Ovary (tissue), 9 donors: ENCODE results near the gene C1orf198. TPM values are rescaled to one million over a fixed set of nuclear protein-coding genes. Genes with fewer than 3 reads are reported as not detected.

Source experiments
- DNase-seq, 5 donors: peaks; one replicate each; pipeline ENCODE4 v3.0.0-alpha.2; 2019 to 2020
- H3K27ac ChIP-seq, 2 donors: fragments of 200-600 bp; one replicate each; pipeline versions ENCODE4 v1.5.1 to v1.8.0; 2019 to 2022
- H3K27me3 ChIP-seq: fragments of 200-600 bp; one replicate; pipeline ENCODE4 v1.8.0; 2022
- H3K36me3 ChIP-seq: fragments of 200-600 bp; sonication (generic); one replicate; pipeline ENCODE4 v1.5.1; 2019
- H3K4me1 ChIP-seq: one replicate; pipeline ENCODE4 v1.8.1; 2013; ENCODE audit warnings: mild to moderate bottlenecking, moderate library complexity; ENCODE audit not compliant: insufficient read depth
- H3K4me3 ChIP-seq: fragments of 200-600 bp; sonication (generic); one replicate; pipeline ENCODE4 v1.5.1; 2017
- H3K9me3 ChIP-seq, 2 donors: fragments of 200-600 bp in 1 of 2; sonication (generic) in 1 of 2; one replicate each; pipeline versions ENCODE4 v1.5.1 to v1.8.1; 2013 to 2019; ENCODE audit warnings: mild to moderate bottlenecking in 1 of 2, moderate library complexity in 1 of 2
- EP300 ChIP-seq: sonication (generic); formaldehyde crosslinking; IDR thresholded peaks from one replicate; pipeline ENCODE4 v1.6.1; 2017; ENCODE audit warnings: antibody characterized with exemption
- POLR2A ChIP-seq: fragments of 450-650 bp; IDR thresholded peaks from one replicate; pipeline ENCODE4 v1.6.1; 2017; ENCODE audit warnings: antibody characterized with exemption, mild to moderate bottlenecking, moderate library complexity
- WGBS, 3 donors: extraction: QIAGEN DNeasy Blood & Tissue Kit in 1 of 3; methylation state at CpG; one replicate each; pipeline versions ENCODE4 v1.1.5 to v1.1.7; 2013 to 2017; 5-methylcytosine and 5-hydroxymethylcytosine counted together
- intact Hi-C, 4 donors: fragments of 100-400 bp; cut with DNase I; formaldehyde crosslinking; loops; one replicate each; pipeline versions ENCODE4 v1.11.0 to v1.15.1; 2022 to 2023
- polyA plus RNA-seq, 2 donors: library from polyadenylated mRNA; stranded (reverse); fragments of 200-250 nt in 1 of 2; fragments of 350-450 nt in 1 of 2; fragmentation: Illumina TruSeq in 1 of 2; extraction: RNeasy Lipid Tissue Mini Kit (QIAGEN cat#74804) in 1 of 2; gene quantifications; one replicate each; pipeline ENCODE4 v1.2.3, GENCODE V29; 2013 to 2014
- total RNA-seq, 7 donors: library from RNA; depleted of rRNA in 2 of 7; stranded (reverse); fragments of >200 nt in 2 of 7; fragmentation: NEBNext Ultra II Directional in 3 of 7; extraction: Animal tissue kit (Norgen Biotek cat#: 25700) in 3 of 7; gene quantifications; one replicate each; pipeline versions ENCODE4 v1.1.0 to v1.2.4, GENCODE V29; 2016 to 2023
- TF ChIP-seq, protein P1 (sequence below), 3 donors: fragments of 450-650 bp in 2 of 3; fragments of 200-600 bp in 1 of 3; IDR thresholded peaks; one replicate each; pipeline versions ENCODE4 v1.5.1 to v1.8.0; 2016 to 2022; ENCODE audit warnings: antibody characterized with exemption in 3 of 3, mild to moderate bottlenecking in 1 of 3
- donor health status: DM: no; HTN: no; CAD: no; lungs with moderate emphysema.
- donor health status: DM: no; HTN: no; CAD: no.
- donor health status: Bipolar disorder and iron deficiency.
- donor health status: DM: yes; HTN: yes; CAD: no.
- donor health status: DM: no; HTN: no; CAD: no.
- donor health status: DM: yes; HTN: yes; CAD: no.

Gene C1orf198
- total and polyA plus RNA-seq, 9 donors, result 34.0 to 60.8 (median 43.4) TPM

DNA sequence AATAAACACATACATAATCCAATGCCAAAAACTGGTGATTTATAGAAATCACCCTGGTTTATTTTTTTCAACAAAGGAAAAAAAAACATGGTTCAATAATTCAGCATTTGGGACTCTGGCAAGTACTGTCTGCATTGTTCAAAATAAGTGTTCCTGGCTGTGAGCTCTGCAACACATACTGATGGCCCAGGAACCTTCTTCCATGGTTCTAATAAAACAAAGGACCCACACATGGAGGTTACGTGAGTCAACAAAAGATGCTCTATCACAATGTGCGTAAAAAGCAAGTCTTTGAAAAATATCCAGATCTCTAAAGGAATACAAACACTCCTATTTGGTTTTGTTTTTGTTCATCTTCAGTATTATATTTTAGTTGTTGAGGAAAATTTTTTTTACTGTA lies 37.9 kb upstream of the C1orf198 start:
- no peak overlapping the region for H3K27ac ChIP-seq
- DNase-seq, result no peak

DNA sequence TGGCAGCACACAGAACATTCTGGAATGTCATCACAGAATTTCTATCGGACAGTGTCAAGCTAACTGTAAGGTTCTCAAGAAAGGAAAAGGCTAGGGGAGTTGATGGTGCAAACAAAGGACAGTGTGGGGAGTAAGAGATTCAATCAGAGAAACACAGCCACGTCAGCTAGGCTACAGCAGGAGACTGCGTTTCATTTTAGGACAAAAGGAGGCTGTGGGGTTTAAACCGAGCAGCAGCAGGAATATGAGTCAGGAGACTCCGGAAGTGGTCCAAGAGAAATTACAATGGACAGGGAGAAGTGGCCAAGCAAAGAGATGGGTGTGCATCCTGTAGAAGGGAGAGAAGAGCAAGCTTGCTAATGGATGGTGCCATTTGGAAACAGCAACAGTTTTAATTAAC lies 37.4 kb upstream of the C1orf198 start:
- 40 to 63% (median 52%) methylated on average over 5 of the region's 5 CpGs for whole genome bisulfite sequencing, 3 donors
- no peak overlapping the region for H3K27ac ChIP-seq

More for the DNA sequence above, 37.9 kb upstream of the C1orf198 start:
- TF ChIP-seq EP300 (no peak), POLR2A (no peak)
- TF ChIP-seq, protein P1, sequence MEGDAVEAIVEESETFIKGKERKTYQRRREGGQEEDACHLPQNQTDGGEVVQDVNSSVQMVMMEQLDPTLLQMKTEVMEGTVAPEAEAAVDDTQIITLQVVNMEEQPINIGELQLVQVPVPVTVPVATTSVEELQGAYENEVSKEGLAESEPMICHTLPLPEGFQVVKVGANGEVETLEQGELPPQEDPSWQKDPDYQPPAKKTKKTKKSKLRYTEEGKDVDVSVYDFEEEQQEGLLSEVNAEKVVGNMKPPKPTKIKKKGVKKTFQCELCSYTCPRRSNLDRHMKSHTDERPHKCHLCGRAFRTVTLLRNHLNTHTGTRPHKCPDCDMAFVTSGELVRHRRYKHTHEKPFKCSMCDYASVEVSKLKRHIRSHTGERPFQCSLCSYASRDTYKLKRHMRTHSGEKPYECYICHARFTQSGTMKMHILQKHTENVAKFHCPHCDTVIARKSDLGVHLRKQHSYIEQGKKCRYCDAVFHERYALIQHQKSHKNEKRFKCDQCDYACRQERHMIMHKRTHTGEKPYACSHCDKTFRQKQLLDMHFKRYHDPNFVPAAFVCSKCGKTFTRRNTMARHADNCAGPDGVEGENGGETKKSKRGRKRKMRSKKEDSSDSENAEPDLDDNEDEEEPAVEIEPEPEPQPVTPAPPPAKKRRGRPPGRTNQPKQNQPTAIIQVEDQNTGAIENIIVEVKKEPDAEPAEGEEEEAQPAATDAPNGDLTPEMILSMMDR (IDR thresholded peaks at IDR 0.05), result no peak
- 61 to 75% (median 65%) methylated on average over 2 of the region's 2 CpGs for WGBS, 3 donors
- H3K4me1 ChIP-seq, result peaks cover 2% of the 10 kb centered on the region
- intact Hi-C loops, result no loop called here
- H3K4me3 ChIP-seq, result no peak overlapping the region
- H3K27me3 ChIP-seq, result no peaks in the 10 kb centered on the region
- no peaks in the 10 kb centered on the region for H3K9me3 ChIP-seq
- no peaks in the 10 kb centered on the region for H3K36me3 ChIP-seq

DNA sequence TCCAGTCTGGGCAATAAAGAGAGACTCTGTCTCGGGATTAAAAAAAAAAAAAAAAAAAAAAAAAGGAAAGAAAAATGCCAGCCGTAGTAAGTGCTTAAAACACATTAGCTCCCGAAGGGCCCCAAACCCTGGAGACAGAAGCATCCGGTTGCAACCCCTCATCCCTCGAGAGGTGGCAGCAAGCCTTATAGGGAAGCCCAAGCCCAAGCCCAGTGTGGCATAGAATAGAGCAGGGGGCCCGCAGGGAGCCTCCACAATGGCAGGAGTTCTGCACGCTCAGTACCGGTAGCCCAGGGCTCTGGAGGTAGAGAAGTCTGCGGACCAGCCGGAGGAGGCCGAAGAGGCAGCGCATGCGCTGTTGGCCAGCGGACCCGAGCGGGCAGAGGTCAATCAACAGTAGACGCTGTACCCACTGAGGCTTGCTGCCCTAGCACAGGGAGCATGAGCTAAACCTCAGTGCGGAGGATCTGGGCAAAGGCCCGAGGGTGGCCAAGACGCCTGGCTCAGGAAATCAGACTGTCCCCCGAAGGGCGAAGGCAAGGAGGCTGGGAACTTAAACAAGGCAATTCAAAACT lies 34.1 kb upstream of the C1orf198 start:
- 92 to 97% (median 96%) methylated on average over 22 of the region's 22 CpGs for WGBS, 3 donors
- no peak for TF ChIP-seq POLR2A
- TF ChIP-seq EP300, result no peak
- TF ChIP-seq, protein P1 (IDR thresholded peaks at IDR 0.05), result no peak
- Histone ChIP-seq H3K4me1 (peaks cover 2% of the 10 kb centered on the region), H3K27me3 (no peaks in the 10 kb centered on the region), H3K36me3 (no peaks in the 10 kb centered on the region), H3K4me3 (no peak overlapping the region), H3K9me3 (no peaks in the 10 kb centered on the region), H3K27ac (no peak overlapping the region)
- intact Hi-C loops, result no loop called here
- no peak for DNase-seq

More for the DNA sequence above, 37.4 kb upstream of the C1orf198 start:
- peaks cover 2% of the 10 kb centered on the region for H3K4me1 ChIP-seq
- intact Hi-C loops, result no loop called here
- DNase-seq, result no peak
- no peaks in the 10 kb centered on the region for H3K36me3 ChIP-seq
- TF ChIP-seq POLR2A, result no peak
- TF ChIP-seq, protein P1 (IDR thresholded peaks at IDR 0.05), result no peak
- no peak for TF ChIP-seq EP300
- H3K27me3 ChIP-seq, result no peaks in the 10 kb centered on the region
- H3K9me3 ChIP-seq, result no peaks in the 10 kb centered on the region
- H3K4me3 ChIP-seq, result no peak overlapping the region

DNA sequence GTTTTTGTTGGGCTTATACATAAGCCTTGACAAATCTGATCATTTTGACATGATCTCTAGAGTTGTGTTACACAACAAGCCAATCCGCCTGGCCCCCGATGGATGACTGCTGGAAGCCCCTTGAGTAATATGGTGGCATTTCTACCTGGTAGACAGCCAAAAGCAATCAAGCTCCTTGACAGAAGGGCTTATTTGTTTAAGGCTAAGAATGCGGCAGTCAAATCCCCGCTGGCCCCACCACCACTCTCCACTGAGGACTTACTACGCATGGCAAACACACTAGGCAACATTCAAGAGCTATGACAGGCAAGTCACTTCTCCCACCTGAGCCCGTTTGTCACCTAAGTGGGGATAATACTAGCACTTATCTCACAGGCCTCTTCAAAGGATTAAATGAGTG lies 33.4 kb upstream of the C1orf198 start:
- DNase-seq, result no peak
- no peaks in the 10 kb centered on the region for H3K36me3 ChIP-seq
- peaks cover 2% of the 10 kb centered on the region for H3K4me1 ChIP-seq
- no peak overlapping the region for H3K4me3 ChIP-seq
- intact Hi-C loops, result no loop called here
- no peaks in the 10 kb centered on the region for H3K27me3 ChIP-seq
- no peaks in the 10 kb centered on the region for H3K9me3 ChIP-seq
- 86 to 96% (median 90%) methylated on average over 6 of the region's 6 CpGs for WGBS, 3 donors
- TF ChIP-seq EP300 (no peak), POLR2A (no peak)
- TF ChIP-seq, protein P1 (IDR thresholded peaks at IDR 0.05), result no peak
- H3K27ac ChIP-seq, result no peak overlapping the region
